Limb (tissue), 2 donors: Measurements from ENCODE around the gene SLC25A26.

ENCODE experiments used
- DNase-seq, 2 donors: peaks; one replicate each; pipeline ENCODE4 v3.0.0-alpha.2; 2016; ENCODE audit errors: extremely low spot score in 2 of 2

SLC25A26 gene

GRCh38 chr3:66427951-66428474 is 207.2 kb downstream of the SLC25A26 start:
- DNase-seq, result no peak
